HEK293 (cell line): Measurements from ENCODE around the gene STX18.

Experiments used
- CTCF ChIA-PET: fragments of 350-600 bp; formaldehyde crosslinking; extraction: SDS; loops from one replicate; lab custom pipeline; 2021; ENCODE audit warnings: antibody characterized with exemption; lab: Yijun Ruan, JAX
- POLR2A ChIA-PET: fragments of 300-600 bp; formaldehyde crosslinking; extraction: SDS; loops from one replicate; lab custom pipeline; 2020; ENCODE audit warnings: antibody characterized with exemption, inconsistent platforms; lab: Yijun Ruan, JAX
- H3K27ac ChIP-seq: fragments of 200-500 bp; sonication (Bioruptor generic); 2 replicates; pipeline ENCODE4 v1.5.1; 2014; ENCODE audit warnings: low read depth, low read length, control low read depth, inconsistent platforms; ENCODE audit errors: extremely low read depth
- H3K36me3 ChIP-seq, 2 experiments: fragments of 200-500 bp in 1 of 2; sonication (Bioruptor generic) in 1 of 2; 1 replicate in 1 of 2; 2 replicates in 1 of 2; pipeline ENCODE4 v1.5.1; 2014 to 2017; ENCODE audit warnings: inconsistent platforms in 2 of 2, low read length in 2 of 2; ENCODE audit not compliant: control insufficient read depth in 2 of 2, insufficient read depth in 1 of 2
- H3K4me1 ChIP-seq: fragments of 200-500 bp; sonication (Bioruptor generic); 2 replicates; pipeline ENCODE4 v1.5.1; 2014; ENCODE audit warnings: mild to moderate bottlenecking, low read length, inconsistent platforms; ENCODE audit not compliant: control insufficient read depth, insufficient read depth
- H3K4me3 ChIP-seq: 2 replicates; pipeline ENCODE4 v1.5.1; 2011; ENCODE audit warnings: low read depth, mild to moderate bottlenecking, control low read depth, low read length, moderate library complexity
- H3K9me3 ChIP-seq: fragments of 200-500 bp; sonication (Bioruptor generic); 2 replicates; pipeline ENCODE4 v1.5.1; 2014; ENCODE audit warnings: low read depth, low read length, inconsistent platforms; ENCODE audit not compliant: control insufficient read depth, insufficient read depth
- KLF7 ChIP-seq: fragments of 450-650 bp; formaldehyde crosslinking; IDR thresholded peaks from 2 replicates; pipeline ENCODE4 v1.5.1; 2016; ENCODE audit warnings: missing biosample characterization, missing genetic modification characterization, borderline replicate concordance
- KLF9 ChIP-seq: fragments of 450-650 bp; formaldehyde crosslinking; IDR thresholded peaks from 2 replicates; pipeline ENCODE4 v1.5.1; 2016; ENCODE audit warnings: missing biosample characterization, missing genetic modification characterization, low read depth
- MEIS1 ChIP-seq: sonication (generic); formaldehyde crosslinking; IDR thresholded peaks from 2 replicates; pipeline ENCODE4 v1.8.1; 2022; ENCODE audit warnings: missing genetic modification reagents, mild to moderate bottlenecking, borderline replicate concordance
- MYNN ChIP-seq: fragments of 450-650 bp; formaldehyde crosslinking; IDR thresholded peaks from 2 replicates; pipeline ENCODE4 v1.5.1; 2016; ENCODE audit warnings: missing biosample characterization, missing genetic modification characterization, borderline replicate concordance
- PRDM1 ChIP-seq: fragments of 450-650 bp; formaldehyde crosslinking; IDR thresholded peaks from 2 replicates; pipeline ENCODE4; 2016; ENCODE audit warnings: missing biosample characterization, missing genetic modification characterization
- SETDB1 ChIP-seq: IDR thresholded peaks from one replicate; pipeline ENCODE4 v1.6.1; 2017; ENCODE audit warnings: mild to moderate bottlenecking, low read length, moderate library complexity, mixed read lengths; ENCODE audit not compliant: insufficient read length
- ZFP37 ChIP-seq: fragments of 450-650 bp; formaldehyde crosslinking; IDR thresholded peaks from 2 replicates; pipeline ENCODE4 v1.5.1; 2016; ENCODE audit warnings: missing biosample characterization, missing genetic modification characterization
- ZFP69B ChIP-seq: fragments of 450-650 bp; formaldehyde crosslinking; IDR thresholded peaks from 2 replicates; pipeline ENCODE4 v1.5.1; 2016; ENCODE audit warnings: missing biosample characterization, missing genetic modification characterization
- ZNF324 ChIP-seq: fragments of 450-650 bp; formaldehyde crosslinking; IDR thresholded peaks from 2 replicates; pipeline ENCODE4 v1.5.1; 2016; ENCODE audit warnings: missing biosample characterization, missing genetic modification characterization
- ZNF37A ChIP-seq: fragments of 450-650 bp; IDR thresholded peaks from 2 replicates; pipeline ENCODE4 v1.5.1; 2018; ENCODE audit warnings: missing biosample characterization, missing genetic modification characterization
- ZNF521 ChIP-seq: fragments of 450-650 bp; formaldehyde crosslinking; IDR thresholded peaks from 2 replicates; pipeline ENCODE4 v1.5.1; 2017; ENCODE audit warnings: missing biosample characterization, mild to moderate bottlenecking, missing genetic modification characterization
- ZNF544 ChIP-seq: fragments of 450-650 bp; formaldehyde crosslinking; IDR thresholded peaks from 2 replicates; pipeline ENCODE4 v1.5.0; 2017; ENCODE audit warnings: missing biosample characterization, missing genetic modification characterization
- ZNF561 ChIP-seq: fragments of 450-650 bp; IDR thresholded peaks from 2 replicates; pipeline ENCODE4 v1.5.1; 2018; ENCODE audit warnings: missing biosample characterization, missing genetic modification characterization, borderline replicate concordance
- ZNF585B ChIP-seq: fragments of 450-650 bp; formaldehyde crosslinking; IDR thresholded peaks from 2 replicates; pipeline ENCODE4 v1.5.1; 2016; ENCODE audit warnings: missing biosample characterization, missing genetic modification characterization
- ZNF621 ChIP-seq: fragments of 450-650 bp; formaldehyde crosslinking; IDR thresholded peaks from 2 replicates; pipeline ENCODE4 v1.5.1; 2017; ENCODE audit warnings: missing biosample characterization, missing genetic modification characterization
- ZNF629 ChIP-seq: fragments of 450-650 bp; formaldehyde crosslinking; IDR thresholded peaks from 2 replicates; pipeline ENCODE4 v1.5.1; 2017; ENCODE audit warnings: missing biosample characterization, missing genetic modification characterization
- ZNF654 ChIP-seq: fragments of 450-650 bp; formaldehyde crosslinking; IDR thresholded peaks from 2 replicates; pipeline ENCODE4 v1.5.1; 2016; ENCODE audit warnings: low read depth, missing biosample characterization, missing genetic modification characterization
- ZNF677 ChIP-seq: fragments of 450-650 bp; IDR thresholded peaks from 2 replicates; pipeline ENCODE4 v1.5.0; 2018; ENCODE audit warnings: missing biosample characterization, mild to moderate bottlenecking, missing genetic modification characterization, moderate library complexity
- ZNF701 ChIP-seq: fragments of 450-650 bp; formaldehyde crosslinking; IDR thresholded peaks from 2 replicates; pipeline ENCODE4 v1.5.1; 2016; ENCODE audit warnings: missing biosample characterization, missing genetic modification characterization
- TF ChIP-seq, protein P1 (sequence below): fragments of 450-650 bp; formaldehyde crosslinking; IDR thresholded peaks from 2 replicates; pipeline ENCODE4 v1.5.1; 2017; ENCODE audit warnings: missing biosample characterization, missing genetic modification characterization
- TF ChIP-seq, protein P2 (sequence below): fragments of 450-650 bp; formaldehyde crosslinking; IDR thresholded peaks from 2 replicates; pipeline ENCODE4 v1.5.1; 2016; ENCODE audit warnings: missing biosample characterization, missing genetic modification characterization, borderline replicate concordance
- TF ChIP-seq, protein P3 (sequence below): fragments of 450-650 bp; formaldehyde crosslinking; IDR thresholded peaks from 2 replicates; pipeline ENCODE4 v1.5.1; 2016; ENCODE audit warnings: missing biosample characterization, missing genetic modification characterization

The STX18 gene

DNA sequence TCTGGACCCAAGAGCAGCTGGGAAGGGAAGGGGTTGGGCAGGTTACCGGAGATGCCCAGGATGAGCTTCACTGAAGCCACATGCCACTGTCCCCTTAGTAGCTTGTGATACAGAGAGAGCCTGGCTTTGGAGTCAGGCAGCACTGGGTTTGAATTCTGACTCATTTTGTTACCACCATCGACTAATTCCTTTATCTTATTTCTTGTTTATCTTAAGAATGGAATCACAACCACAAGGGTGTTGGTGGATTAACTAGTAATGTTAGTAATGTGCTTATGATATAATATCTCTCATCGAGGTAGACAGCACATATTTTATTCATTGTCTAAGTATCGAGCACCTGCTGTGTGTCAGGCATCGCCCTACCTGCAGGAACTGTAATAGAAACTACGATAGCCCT is 17.7 kb upstream of the STX18 start:
- no peak overlapping the region for H3K4me3 ChIP-seq
- ChIA-PET POLR2A (no interaction called here), CTCF (no interaction called here)
- no peaks in the 10 kb centered on the region for H3K9me3 ChIP-seq
- H3K27ac ChIP-seq = no peak overlapping the region
- no peaks in the 10 kb centered on the region for H3K36me3 ChIP-seq
- no peaks in the 10 kb centered on the region for H3K4me1 ChIP-seq
- no peak for TF ChIP-seq ZNF585B (tag by site-specific recombination)
- TF ChIP-seq ZNF324 (tag by site-specific recombination) = no peak
- TF ChIP-seq ZNF654 = no peak
- no peak for TF ChIP-seq MYNN (tag by site-specific recombination)
- no peak for TF ChIP-seq ZNF629 (tag by site-specific recombination)
- TF ChIP-seq, protein P1, sequence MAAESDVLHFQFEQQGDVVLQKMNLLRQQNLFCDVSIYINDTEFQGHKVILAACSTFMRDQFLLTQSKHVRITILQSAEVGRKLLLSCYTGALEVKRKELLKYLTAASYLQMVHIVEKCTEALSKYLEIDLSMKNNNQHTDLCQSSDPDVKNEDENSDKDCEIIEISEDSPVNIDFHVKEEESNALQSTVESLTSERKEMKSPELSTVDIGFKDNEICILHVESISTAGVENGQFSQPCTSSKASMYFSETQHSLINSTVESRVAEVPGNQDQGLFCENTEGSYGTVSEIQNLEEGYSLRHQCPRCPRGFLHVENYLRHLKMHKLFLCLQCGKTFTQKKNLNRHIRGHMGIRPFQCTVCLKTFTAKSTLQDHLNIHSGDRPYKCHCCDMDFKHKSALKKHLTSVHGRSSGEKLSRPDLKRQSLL (tag by site-specific recombination) = no peak
- no peak for TF ChIP-seq PRDM1 (tag by site-specific recombination)
- TF ChIP-seq ZNF544 (tag by site-specific recombination) = no peak
- TF ChIP-seq, protein P2, sequence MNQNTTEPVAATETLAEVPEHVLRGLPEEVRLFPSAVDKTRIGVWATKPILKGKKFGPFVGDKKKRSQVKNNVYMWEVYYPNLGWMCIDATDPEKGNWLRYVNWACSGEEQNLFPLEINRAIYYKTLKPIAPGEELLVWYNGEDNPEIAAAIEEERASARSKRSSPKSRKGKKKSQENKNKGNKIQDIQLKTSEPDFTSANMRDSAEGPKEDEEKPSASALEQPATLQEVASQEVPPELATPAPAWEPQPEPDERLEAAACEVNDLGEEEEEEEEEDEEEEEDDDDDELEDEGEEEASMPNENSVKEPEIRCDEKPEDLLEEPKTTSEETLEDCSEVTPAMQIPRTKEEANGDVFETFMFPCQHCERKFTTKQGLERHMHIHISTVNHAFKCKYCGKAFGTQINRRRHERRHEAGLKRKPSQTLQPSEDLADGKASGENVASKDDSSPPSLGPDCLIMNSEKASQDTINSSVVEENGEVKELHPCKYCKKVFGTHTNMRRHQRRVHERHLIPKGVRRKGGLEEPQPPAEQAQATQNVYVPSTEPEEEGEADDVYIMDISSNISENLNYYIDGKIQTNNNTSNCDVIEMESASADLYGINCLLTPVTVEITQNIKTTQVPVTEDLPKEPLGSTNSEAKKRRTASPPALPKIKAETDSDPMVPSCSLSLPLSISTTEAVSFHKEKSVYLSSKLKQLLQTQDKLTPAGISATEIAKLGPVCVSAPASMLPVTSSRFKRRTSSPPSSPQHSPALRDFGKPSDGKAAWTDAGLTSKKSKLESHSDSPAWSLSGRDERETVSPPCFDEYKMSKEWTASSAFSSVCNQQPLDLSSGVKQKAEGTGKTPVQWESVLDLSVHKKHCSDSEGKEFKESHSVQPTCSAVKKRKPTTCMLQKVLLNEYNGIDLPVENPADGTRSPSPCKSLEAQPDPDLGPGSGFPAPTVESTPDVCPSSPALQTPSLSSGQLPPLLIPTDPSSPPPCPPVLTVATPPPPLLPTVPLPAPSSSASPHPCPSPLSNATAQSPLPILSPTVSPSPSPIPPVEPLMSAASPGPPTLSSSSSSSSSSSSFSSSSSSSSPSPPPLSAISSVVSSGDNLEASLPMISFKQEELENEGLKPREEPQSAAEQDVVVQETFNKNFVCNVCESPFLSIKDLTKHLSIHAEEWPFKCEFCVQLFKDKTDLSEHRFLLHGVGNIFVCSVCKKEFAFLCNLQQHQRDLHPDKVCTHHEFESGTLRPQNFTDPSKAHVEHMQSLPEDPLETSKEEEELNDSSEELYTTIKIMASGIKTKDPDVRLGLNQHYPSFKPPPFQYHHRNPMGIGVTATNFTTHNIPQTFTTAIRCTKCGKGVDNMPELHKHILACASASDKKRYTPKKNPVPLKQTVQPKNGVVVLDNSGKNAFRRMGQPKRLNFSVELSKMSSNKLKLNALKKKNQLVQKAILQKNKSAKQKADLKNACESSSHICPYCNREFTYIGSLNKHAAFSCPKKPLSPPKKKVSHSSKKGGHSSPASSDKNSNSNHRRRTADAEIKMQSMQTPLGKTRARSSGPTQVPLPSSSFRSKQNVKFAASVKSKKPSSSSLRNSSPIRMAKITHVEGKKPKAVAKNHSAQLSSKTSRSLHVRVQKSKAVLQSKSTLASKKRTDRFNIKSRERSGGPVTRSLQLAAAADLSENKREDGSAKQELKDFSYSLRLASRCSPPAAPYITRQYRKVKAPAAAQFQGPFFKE (tag by site-specific recombination) = no peak
- TF ChIP-seq MEIS1 (CRISPR knock-in tag) = no peak
- TF ChIP-seq ZNF701 = no peak
- TF ChIP-seq ZNF521 (tag by site-specific recombination) = no peak
- TF ChIP-seq, protein P3, sequence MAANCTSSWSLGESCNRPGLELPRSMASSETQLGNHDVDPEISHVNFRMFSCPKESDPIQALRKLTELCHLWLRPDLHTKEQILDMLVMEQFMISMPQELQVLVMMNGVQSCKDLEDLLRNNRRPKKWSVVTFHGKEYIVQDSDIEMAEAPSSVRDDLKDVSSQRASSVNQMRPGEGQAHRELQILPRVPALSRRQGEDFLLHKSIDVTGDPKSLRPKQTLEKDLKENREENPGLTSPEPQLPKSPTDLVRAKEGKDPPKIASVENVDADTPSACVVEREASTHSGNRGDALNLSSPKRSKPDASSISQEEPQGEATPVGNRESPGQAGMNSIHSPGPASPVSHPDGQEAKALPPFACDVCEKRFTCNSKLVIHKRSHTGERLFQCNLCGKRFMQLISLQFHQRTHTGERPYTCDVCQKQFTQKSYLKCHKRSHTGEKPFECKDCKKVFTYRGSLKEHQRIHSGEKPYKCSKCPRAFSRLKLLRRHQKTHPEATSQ (tag by site-specific recombination) = no peak
- no peak for TF ChIP-seq ZNF621 (tag by site-specific recombination)
- no peak for TF ChIP-seq KLF7
- no peak for TF ChIP-seq ZNF37A (tag by site-specific recombination)

DNA sequence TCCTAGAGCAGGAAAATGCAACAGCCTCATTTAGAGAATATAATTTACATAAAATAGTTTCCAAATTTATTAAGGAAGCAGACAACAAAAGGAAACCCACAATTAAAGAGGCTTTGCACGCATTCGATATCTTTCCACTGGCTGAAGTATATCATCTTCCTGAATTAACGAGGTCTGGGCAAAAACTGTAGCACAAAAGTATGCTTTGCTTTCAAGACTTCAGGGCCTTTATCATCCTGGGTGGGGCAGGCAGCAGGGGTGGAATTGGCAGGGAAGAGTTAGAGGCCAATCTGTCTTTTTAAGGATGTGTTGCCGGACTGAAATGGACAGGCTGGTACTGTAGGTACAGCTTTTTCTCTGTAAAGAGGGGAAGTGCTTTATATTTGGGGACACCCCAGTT is 17.0 kb upstream of the STX18 start:
- H3K27ac ChIP-seq = no peak overlapping the region
- POLR2A ChIA-PET = no interaction called here

More for the DNA sequence above, 17.0 kb upstream of the STX18 start:
- H3K36me3 ChIP-seq = no peaks in the 10 kb centered on the region
- no peaks in the 10 kb centered on the region for H3K9me3 ChIP-seq
- TF ChIP-seq ZFP37 (tag by site-specific recombination) = no peak
- no peak for TF ChIP-seq KLF9 (tag by site-specific recombination)
- no peak for TF ChIP-seq SETDB1
- no peak for TF ChIP-seq ZFP69B (tag by site-specific recombination)
- no peak for TF ChIP-seq ZNF677
- TF ChIP-seq ZNF561 (tag by site-specific recombination) = no peak
- no peaks in the 10 kb centered on the region for H3K4me1 ChIP-seq
- CTCF ChIA-PET = no interaction called here
- H3K4me3 ChIP-seq = no peak overlapping the region
